SK-N-SH (cell line): ENCODE data around the gene GUCA2B. TPM values are rescaled to one million over a fixed set of nuclear protein-coding genes. Genes with fewer than 3 reads are reported as not detected.

Experiments used
- CTCF ChIA-PET: fragments of 300-600, 350-600 bp; formaldehyde crosslinking; extraction: SDS; loops from one replicate; lab custom pipeline; 2021; lab: Yijun Ruan, JAX
- POLR2A ChIA-PET: fragments of 350-600 bp; sonication (Branson Sonifier 250); formaldehyde crosslinking; extraction: SDS; loops from one replicate; lab custom pipeline; 2020; ENCODE audit warnings: antibody characterized with exemption, inconsistent platforms; lab: Yijun Ruan, JAX
- DNase-seq: peaks from one replicate; pipeline ENCODE4 v3.0.0; 2012
- H2AFZ ChIP-seq: fragments of 200-600 bp; sonication (generic); 2 replicates; pipeline ENCODE4 v1.8.1; 2016; ENCODE audit warnings: antibody characterized with exemption, mild to moderate bottlenecking, low read depth
- H3F3A ChIP-seq: fragments of 200-600 bp; sonication (generic); replicated peaks from 2 replicates; pipeline ENCODE3; 2016; ENCODE audit warnings: antibody characterized with exemption, mild to moderate bottlenecking; ENCODE audit not compliant: insufficient read depth
- H3K27ac ChIP-seq, 2 experiments: fragments of 200-500 bp in 1 of 2; fragments of 200-600 bp in 1 of 2; sonication (Bioruptor generic) in 1 of 2; sonication (generic), shearing (Covaris generic) in 1 of 2; 2 replicates each; pipeline versions ENCODE4 v1.5.1 to v1.6.1; 2014 to 2016; ENCODE audit warnings: low read depth in 2 of 2, inconsistent platforms in 1 of 2, low read length in 1 of 2, mild to moderate bottlenecking in 1 of 2, mixed read lengths in 1 of 2
- H3K27me3 ChIP-seq: fragments of 200-600 bp; sonication (generic), shearing (Covaris generic); 2 replicates; pipeline ENCODE4 v1.6.1; 2016; ENCODE audit warnings: mixed run types; ENCODE audit not compliant: insufficient read depth
- H3K36me3 ChIP-seq, 2 experiments: fragments of 200-500 bp in 1 of 2; fragments of 200-600 bp in 1 of 2; sonication (Bioruptor generic) in 1 of 2; sonication (generic) in 1 of 2; replicated peaks in 1 of 2; 2 replicates each; pipeline versions ENCODE3 to v1.5.1; 2014 to 2016; ENCODE audit warnings: low read length in 1 of 2, mild to moderate bottlenecking in 1 of 2; ENCODE audit not compliant: insufficient read depth in 2 of 2, control insufficient read depth in 1 of 2
- H3K4me1 ChIP-seq, 2 experiments: fragments of 200-500 bp in 1 of 2; fragments of 200-600 bp in 1 of 2; sonication (Bioruptor generic) in 1 of 2; sonication (generic), shearing (Covaris generic) in 1 of 2; 2 replicates each; pipeline versions ENCODE4 v1.5.1 to v1.6.1; 2014 to 2016; ENCODE audit warnings: low read depth in 1 of 2, low read length in 1 of 2, mixed run types in 1 of 2; ENCODE audit not compliant: insufficient read depth in 2 of 2, control insufficient read depth in 1 of 2
- H3K4me2 ChIP-seq: fragments of 200-600 bp; sonication (generic), shearing (Covaris generic); 2 replicates; pipeline ENCODE4 v1.6.1; 2017; ENCODE audit warnings: mixed run types
- H3K4me3 ChIP-seq, 2 experiments: fragments of 200-500 bp in 1 of 2; fragments of 200-600 bp in 1 of 2; sonication (Bioruptor generic) in 1 of 2; sonication (generic), shearing (Covaris generic) in 1 of 2; 2 replicates each; pipeline versions ENCODE4 v1.5.1 to v1.8.1; 2014 to 2016; ENCODE audit warnings: low read depth in 2 of 2, inconsistent platforms in 1 of 2, low read length in 1 of 2, mild to moderate bottlenecking in 1 of 2, mixed read lengths in 1 of 2, moderate library complexity in 1 of 2
- H3K79me2 ChIP-seq: fragments of 200-600 bp; sonication (generic); 2 replicates; pipeline ENCODE4 v1.8.1; 2017; ENCODE audit warnings: mild to moderate bottlenecking; ENCODE audit not compliant: insufficient read depth
- H3K9ac ChIP-seq: fragments of 200-600 bp; sonication (generic); 2 replicates; pipeline ENCODE4 v1.6.1; 2017; ENCODE audit warnings: mixed run types
- H3K9me2 ChIP-seq: fragments of 200-600 bp; sonication (generic); 2 replicates; pipeline ENCODE4 v1.6.1; 2017; ENCODE audit warnings: mixed run types
- H3K9me3 ChIP-seq: fragments of 200-600 bp; sonication (generic); 2 replicates; pipeline ENCODE4 v1.6.1; 2017; ENCODE audit warnings: mixed run types, mild to moderate bottlenecking, moderate library complexity
- H4K20me1 ChIP-seq: fragments of 200-600 bp; sonication (generic); 2 replicates; pipeline ENCODE4 v1.6.1; 2017; ENCODE audit warnings: mild to moderate bottlenecking, mixed run types; ENCODE audit not compliant: insufficient read depth
- ELF1 ChIP-seq: IDR thresholded peaks from 2 replicates; pipeline ENCODE4 v1.4.0; 2012
- EP300 ChIP-seq, 2 experiments: IDR thresholded peaks; 2 replicates each; pipeline versions ENCODE4 v1.4.0 to v1.6.1; 2012; ENCODE audit warnings: borderline replicate concordance in 1 of 2, low read depth in 1 of 2, low read length in 1 of 2
- EZH2phosphoT487 ChIP-seq: fragments of 200-600 bp; sonication (generic); IDR thresholded peaks from 2 replicates; pipeline ENCODE4 v1.6.1; 2017; ENCODE audit warnings: low read depth, mixed run types, mild to moderate bottlenecking, antibody characterized with exemption, moderate library complexity, borderline replicate concordance
- FOSL2 ChIP-seq: IDR thresholded peaks from 2 replicates; pipeline ENCODE4 v1.4.0; 2012; ENCODE audit warnings: low read depth, mild to moderate bottlenecking, moderate library complexity, borderline replicate concordance
- FOXJ3 ChIP-seq: sonication (generic); formaldehyde crosslinking; IDR thresholded peaks from 2 replicates; pipeline ENCODE4 v1.5.1; 2020; ENCODE audit warnings: mild to moderate bottlenecking, missing genetic modification reagents
- JUND ChIP-seq: IDR thresholded peaks from 2 replicates; pipeline ENCODE4 v1.4.0; 2012
- MAX ChIP-seq: IDR thresholded peaks from 2 replicates; pipeline ENCODE4 v1.4.0; 2012; ENCODE audit warnings: low read depth
- NFIC ChIP-seq: IDR thresholded peaks from 2 replicates; pipeline ENCODE4 v1.4.0; 2012; ENCODE audit warnings: borderline replicate concordance
- PBX3 ChIP-seq: IDR thresholded peaks from 2 replicates; pipeline ENCODE4; 2012
- REST ChIP-seq: IDR thresholded peaks from 2 replicates; pipeline ENCODE4 v1.6.1; 2012; ENCODE audit warnings: mild to moderate bottlenecking, low read depth, low read length, moderate library complexity
- RXRA ChIP-seq: IDR thresholded peaks from 2 replicates; pipeline ENCODE4 v1.4.0; 2012; ENCODE audit warnings: low read depth, mild to moderate bottlenecking, borderline replicate concordance
- TAF1 ChIP-seq: IDR thresholded peaks from 2 replicates; pipeline ENCODE4 v1.6.1; 2012; ENCODE audit warnings: low read depth, mild to moderate bottlenecking, low read length, moderate library complexity, borderline replicate concordance
- TEAD4 ChIP-seq: IDR thresholded peaks from 2 replicates; pipeline ENCODE4 v1.4.0; 2012; ENCODE audit warnings: mild to moderate bottlenecking, borderline replicate concordance; ENCODE audit not compliant: insufficient read depth
- USF1 ChIP-seq: IDR thresholded peaks from 2 replicates; pipeline ENCODE4 v1.4.0; 2012; ENCODE audit warnings: low read depth, borderline replicate concordance
- USF2 ChIP-seq: fragments of 150-350 bp; IDR thresholded peaks from 2 replicates; pipeline ENCODE4 v1.6.1; 2017; ENCODE audit warnings: antibody characterized with exemption, low read length, low read depth, borderline replicate concordance
- YY1 ChIP-seq: IDR thresholded peaks from 2 replicates; pipeline ENCODE4 v1.4.0; 2012; ENCODE audit warnings: low read depth, mild to moderate bottlenecking
- ZBTB33 ChIP-seq: IDR thresholded peaks from 2 replicates; pipeline ENCODE4 v1.4.0; 2012; ENCODE audit warnings: low read depth, borderline replicate concordance
- WGBS: methylation state at CpG from one replicate; pipeline ENCODE4 v1.1.6; 2017; ENCODE audit warnings: low lambda C conversion rate; 5-methylcytosine and 5-hydroxymethylcytosine counted together
- polyA plus RNA-seq, 3 experiments: library from polyadenylated mRNA; depleted of rRNA; stranded (reverse); fragments of >200 nt; gene quantifications; 2 replicates each; pipeline ENCODE4 v1.2.3, GENCODE V29; 2012

GUCA2B gene
- polyA plus RNA-seq, 1 of the 3 experiments (the other 2 are of a cell fraction) = not detected

- no peaks in the 10 kb centered on the region for H3K79me2 ChIP-seq
- ChIA-PET CTCF (interaction anchor here (1.0 to 4.3 kb wide), 3 partner anchors 39 to 602 kb away, joined by 3 to 15 read pairs (median 3); no protein-coding TSS in a partner anchor), POLR2A (no interaction called here)
- TF ChIP-seq PBX3 = no peak
- no peak for TF ChIP-seq TAF1
- no peak for TF ChIP-seq ZBTB33
- no peak for TF ChIP-seq FOXJ3
- no peak for TF ChIP-seq EZH2phosphoT487
- no peak for TF ChIP-seq FOSL2
- no peak for TF ChIP-seq ELF1
- no peak for TF ChIP-seq RXRA
- no peak for TF ChIP-seq YY1
- no peak for TF ChIP-seq JUND
- TF ChIP-seq EP300 (IDR thresholded peaks at IDR 0.05; ENCODE audit: borderline replicate concordance in 1 of 2, low read depth in 1 of 2, low read length in 1 of 2) = no peak
- no peak for TF ChIP-seq MAX
- no peak for TF ChIP-seq REST
- TF ChIP-seq USF1 = no peak
- TF ChIP-seq USF2 = no peak
- no peak for TF ChIP-seq TEAD4
- TF ChIP-seq NFIC = no peak
- H3K36me3 ChIP-seq = no peaks in the 10 kb centered on the region
- no peaks in the 10 kb centered on the region for H3K9me3 ChIP-seq
- H3K4me3 ChIP-seq = no peak overlapping the region
- no peaks in the 10 kb centered on the region for H4K20me1 ChIP-seq
- 43% methylated on average over 6 of the region's 10 CpGs for WGBS
- H3K27me3 ChIP-seq = peaks cover 12% of the 10 kb centered on the region; the same call in 1 of the 2 replicates
- H3K9me2 ChIP-seq = no peaks in the 10 kb centered on the region
- no peak overlapping the region for H3K9ac ChIP-seq
- H3K4me1 ChIP-seq = no peaks in the 10 kb centered on the region
- no peak overlapping the region for H3K27ac ChIP-seq
- H3K4me2 ChIP-seq = no peak overlapping the region
- no peak for DNase-seq
- no peaks in the 10 kb centered on the region for H3F3A ChIP-seq
- no peak overlapping the region for H2AFZ ChIP-seq
Measured at GRCh38 chr1:42133809-42134526, 19.2 kb upstream of the GUCA2B start.
